Liver (tissue), 3 donors: ENCODE measurements around the gene SAMD4B.

Experiments used
- CTCF ChIP-seq: fragments of 150-350 bp; IDR thresholded peaks from 2 replicates; pipeline ENCODE4 v1.5.1; 2017; ENCODE audit warnings: improper control_type of control experiment, low read depth, low read length; ENCODE audit not compliant: missing input control
- EGR1 ChIP-seq, 2 donors: IDR thresholded peaks; 2 replicates each; pipeline ENCODE4 v1.6.1; 2016 to 2018; ENCODE audit warnings: antibody characterized with exemption in 2 of 2, low read depth in 2 of 2
- HNF4G ChIP-seq: IDR thresholded peaks from 2 replicates; pipeline ENCODE4 v1.6.1; 2016; ENCODE audit warnings: antibody characterized with exemption
- JUND ChIP-seq, 2 donors: IDR thresholded peaks; 2 replicates each; pipeline ENCODE4 v1.6.1; 2016; ENCODE audit warnings: antibody characterized with exemption in 2 of 2
- MAX ChIP-seq: IDR thresholded peaks from 2 replicates; pipeline ENCODE4 v1.6.1; 2016; ENCODE audit warnings: antibody characterized with exemption
- RXRA ChIP-seq, 2 donors: IDR thresholded peaks; 2 replicates each; pipeline ENCODE4 v1.6.1; 2017 to 2018; ENCODE audit warnings: antibody characterized with exemption in 2 of 2, mild to moderate bottlenecking in 1 of 2
- TAF1 ChIP-seq: conservative IDR thresholded peaks from 2 replicates; pipeline ENCODE4 v1.6.1; 2016; ENCODE audit warnings: antibody characterized with exemption, mild to moderate bottlenecking
- donor health status: healthy.
- donor health status: healthy.

- TF ChIP-seq MAX = no peak
- no peak for TF ChIP-seq TAF1
- TF ChIP-seq HNF4G = no peak
- no peak for TF ChIP-seq CTCF
- no peak for TF ChIP-seq RXRA (IDR thresholded peaks at IDR 0.05)
- no peak for TF ChIP-seq EGR1 (IDR thresholded peaks at IDR 0.05; ENCODE audit: low read depth in 2 of 2)
- no peak for TF ChIP-seq JUND (IDR thresholded peaks at IDR 0.05)
Observed at GRCh38 chr19:39400061-39400460, 57.8 kb downstream of the SAMD4B start.
